Panc1 (cell line): Measurements from ENCODE around the gene ZDHHC4.

ENCODE experiments used
- SIN3A ChIP-seq: IDR thresholded peaks from 2 replicates; pipeline ENCODE4 v1.6.1; 2012; ENCODE audit warnings: low read depth, mild to moderate bottlenecking, low read length, moderate library complexity, borderline replicate concordance; ENCODE audit not compliant: insufficient read depth
- TCF7L2 ChIP-seq: IDR thresholded peaks from 2 replicates; pipeline ENCODE4 v1.6.1; 2011; ENCODE audit warnings: mild to moderate bottlenecking, low read depth, low read length, inconsistent platforms
- TF ChIP-seq, protein P1 (sequence below): fragments of 450-650 bp; IDR thresholded peaks from 2 replicates; pipeline ENCODE4 v1.5.1; 2017; ENCODE audit warnings: mild to moderate bottlenecking
- TF ChIP-seq, protein P2 (sequence below), 2 experiments: IDR thresholded peaks; 2 replicates each; pipeline ENCODE4 v1.6.1; 2011 to 2012; ENCODE audit warnings: low read depth in 2 of 2, control low read depth in 1 of 2, low read length in 1 of 2, mild to moderate bottlenecking in 1 of 2, moderate library complexity in 1 of 2; ENCODE audit not compliant: insufficient read depth in 1 of 2

DNA sequence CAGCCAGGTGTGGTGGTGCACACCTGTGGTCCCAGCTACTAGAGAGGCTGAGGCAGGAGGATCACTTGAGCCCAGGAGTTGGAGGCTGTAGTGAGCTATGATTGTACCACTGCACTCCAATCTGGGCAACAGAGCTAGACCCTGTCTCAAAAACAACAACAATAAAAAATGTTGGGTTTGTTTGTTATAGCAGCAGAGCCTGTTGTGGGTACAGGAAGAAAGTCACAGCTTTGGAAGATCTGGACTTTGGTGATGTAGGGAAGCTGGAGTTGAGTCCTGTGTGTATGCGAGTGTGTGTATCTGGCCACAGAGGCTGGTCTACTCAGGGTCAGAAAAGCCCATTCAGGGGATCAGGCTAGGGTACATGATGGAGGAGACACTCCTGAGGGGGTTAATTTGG, 29.9 kb upstream of the ZDHHC4 start:
- TF ChIP-seq, protein P1, sequence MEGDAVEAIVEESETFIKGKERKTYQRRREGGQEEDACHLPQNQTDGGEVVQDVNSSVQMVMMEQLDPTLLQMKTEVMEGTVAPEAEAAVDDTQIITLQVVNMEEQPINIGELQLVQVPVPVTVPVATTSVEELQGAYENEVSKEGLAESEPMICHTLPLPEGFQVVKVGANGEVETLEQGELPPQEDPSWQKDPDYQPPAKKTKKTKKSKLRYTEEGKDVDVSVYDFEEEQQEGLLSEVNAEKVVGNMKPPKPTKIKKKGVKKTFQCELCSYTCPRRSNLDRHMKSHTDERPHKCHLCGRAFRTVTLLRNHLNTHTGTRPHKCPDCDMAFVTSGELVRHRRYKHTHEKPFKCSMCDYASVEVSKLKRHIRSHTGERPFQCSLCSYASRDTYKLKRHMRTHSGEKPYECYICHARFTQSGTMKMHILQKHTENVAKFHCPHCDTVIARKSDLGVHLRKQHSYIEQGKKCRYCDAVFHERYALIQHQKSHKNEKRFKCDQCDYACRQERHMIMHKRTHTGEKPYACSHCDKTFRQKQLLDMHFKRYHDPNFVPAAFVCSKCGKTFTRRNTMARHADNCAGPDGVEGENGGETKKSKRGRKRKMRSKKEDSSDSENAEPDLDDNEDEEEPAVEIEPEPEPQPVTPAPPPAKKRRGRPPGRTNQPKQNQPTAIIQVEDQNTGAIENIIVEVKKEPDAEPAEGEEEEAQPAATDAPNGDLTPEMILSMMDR: no peak
- TF ChIP-seq, protein P2, sequence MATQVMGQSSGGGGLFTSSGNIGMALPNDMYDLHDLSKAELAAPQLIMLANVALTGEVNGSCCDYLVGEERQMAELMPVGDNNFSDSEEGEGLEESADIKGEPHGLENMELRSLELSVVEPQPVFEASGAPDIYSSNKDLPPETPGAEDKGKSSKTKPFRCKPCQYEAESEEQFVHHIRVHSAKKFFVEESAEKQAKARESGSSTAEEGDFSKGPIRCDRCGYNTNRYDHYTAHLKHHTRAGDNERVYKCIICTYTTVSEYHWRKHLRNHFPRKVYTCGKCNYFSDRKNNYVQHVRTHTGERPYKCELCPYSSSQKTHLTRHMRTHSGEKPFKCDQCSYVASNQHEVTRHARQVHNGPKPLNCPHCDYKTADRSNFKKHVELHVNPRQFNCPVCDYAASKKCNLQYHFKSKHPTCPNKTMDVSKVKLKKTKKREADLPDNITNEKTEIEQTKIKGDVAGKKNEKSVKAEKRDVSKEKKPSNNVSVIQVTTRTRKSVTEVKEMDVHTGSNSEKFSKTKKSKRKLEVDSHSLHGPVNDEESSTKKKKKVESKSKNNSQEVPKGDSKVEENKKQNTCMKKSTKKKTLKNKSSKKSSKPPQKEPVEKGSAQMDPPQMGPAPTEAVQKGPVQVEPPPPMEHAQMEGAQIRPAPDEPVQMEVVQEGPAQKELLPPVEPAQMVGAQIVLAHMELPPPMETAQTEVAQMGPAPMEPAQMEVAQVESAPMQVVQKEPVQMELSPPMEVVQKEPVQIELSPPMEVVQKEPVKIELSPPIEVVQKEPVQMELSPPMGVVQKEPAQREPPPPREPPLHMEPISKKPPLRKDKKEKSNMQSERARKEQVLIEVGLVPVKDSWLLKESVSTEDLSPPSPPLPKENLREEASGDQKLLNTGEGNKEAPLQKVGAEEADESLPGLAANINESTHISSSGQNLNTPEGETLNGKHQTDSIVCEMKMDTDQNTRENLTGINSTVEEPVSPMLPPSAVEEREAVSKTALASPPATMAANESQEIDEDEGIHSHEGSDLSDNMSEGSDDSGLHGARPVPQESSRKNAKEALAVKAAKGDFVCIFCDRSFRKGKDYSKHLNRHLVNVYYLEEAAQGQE (IDR thresholded peaks at IDR 0.05; ENCODE audit: insufficient read depth in 1 of 2, low read depth in 2 of 2, low read length in 1 of 2): no peak
- TF ChIP-seq TCF7L2 (no peak), SIN3A (no peak)
